ENCODE data around the gene FMO5.

- TF ChIP-seq EZH2 (IDR thresholded peaks at IDR 0.05) (no peak), POLR2AphosphoS5 (IDR thresholded peaks at IDR 0.05; ENCODE audit: borderline replicate concordance, low read depth, low read length) (no peak)
Measured at GRCh38 chr1:147169171-147169570, 56.0 kb downstream of the FMO5 start.

All from SK-N-MC (cell line).